Measurements from ENCODE around the gene NSUN2.
"Not testable (repeated sequence)": the region's sequence is repeated elsewhere in the genome, so short reads cannot be mapped to it uniquely, and the experiment has no call there.

NSUN2 gene

GRCh38 chr5:6578676-6579343, 54.0 kb downstream of the NSUN2 start:
- peaks cover 7% of the 10 kb centered on the region for H3K9me3 ChIP-seq (ENCODE audit: insufficient read depth, low read depth, low read length)
- peaks cover 27% of the 10 kb centered on the region for H3K27me3 ChIP-seq (ENCODE audit: insufficient read depth, low read length)
- no peaks in the 10 kb centered on the region for H3K4me1 ChIP-seq (ENCODE audit: insufficient read depth, low read length)
- H3K27ac ChIP-seq (ENCODE audit: low read length), result no peak overlapping the region
- no peak overlapping the region for H3K9ac ChIP-seq (ENCODE audit: low read depth, low read length)
- no peaks in the 10 kb centered on the region for H3K36me3 ChIP-seq (ENCODE audit: insufficient read depth, low read depth, low read length)
- H3K4me3 ChIP-seq (ENCODE audit: low read length), result no peak overlapping the region

DNA sequence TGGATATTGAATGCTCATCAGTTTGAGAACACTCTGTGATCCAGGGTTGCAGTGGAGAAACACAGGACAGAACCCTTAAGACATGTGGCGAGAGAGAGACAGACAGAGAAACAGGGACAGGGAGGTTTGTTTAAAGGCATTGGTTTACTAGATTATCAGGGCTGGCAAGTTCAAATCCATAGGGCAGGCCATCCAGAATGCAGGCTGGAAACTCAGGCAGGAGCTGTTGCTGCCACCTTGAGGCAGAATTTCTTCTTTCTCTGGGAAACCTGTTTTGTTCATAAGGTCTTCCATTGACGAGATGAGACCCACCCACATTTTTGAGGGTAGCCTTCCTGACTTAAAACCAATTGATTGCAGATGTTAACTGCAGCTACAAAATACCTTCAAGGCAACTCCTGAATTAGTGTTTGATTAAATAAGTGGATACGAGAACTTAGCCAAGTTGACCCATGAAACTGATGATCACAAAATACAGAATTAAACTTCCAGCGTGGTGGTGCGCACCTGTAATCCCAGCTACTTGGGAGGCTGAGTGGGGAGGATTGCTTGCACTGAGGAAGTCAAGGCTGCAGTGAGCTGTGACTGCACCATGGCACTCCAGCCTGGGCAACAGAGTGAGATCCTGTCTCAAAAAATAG, 55.9 kb downstream of the NSUN2 start:
- no peak overlapping the region for H3K4me3 ChIP-seq (ENCODE audit: low read length)
- H3K27me3 ChIP-seq (ENCODE audit: insufficient read depth, low read length), result peaks cover 10% of the 10 kb centered on the region
- no peaks in the 10 kb centered on the region for H3K36me3 ChIP-seq (ENCODE audit: insufficient read depth, low read depth, low read length)
- no peak overlapping the region for H3K9ac ChIP-seq (ENCODE audit: low read depth, low read length)
- no peaks in the 10 kb centered on the region for H3K4me1 ChIP-seq (ENCODE audit: insufficient read depth, low read length)
- peaks cover 7% of the 10 kb centered on the region for H3K9me3 ChIP-seq (ENCODE audit: insufficient read depth, low read depth, low read length)
- no peak overlapping the region for H3K27ac ChIP-seq (ENCODE audit: low read length)

GRCh38 chr5:6574537-6575245, 58.2 kb downstream of the NSUN2 start:
- Histone ChIP-seq H3K9ac (ENCODE audit: low read depth, low read length) (no peak overlapping the region), H3K9me3 (ENCODE audit: insufficient read depth, low read depth, low read length) (peaks cover 7% of the 10 kb centered on the region), H3K4me1 (ENCODE audit: insufficient read depth, low read length) (no peaks in the 10 kb centered on the region), H3K27me3 (ENCODE audit: insufficient read depth, low read length) (peaks cover 3% of the 10 kb centered on the region; the same call in 1 of the 2 replicates), H3K27ac (ENCODE audit: low read length) (no peak overlapping the region), H3K4me3 (ENCODE audit: low read length) (no peak overlapping the region), H3K36me3 (ENCODE audit: insufficient read depth, low read depth, low read length) (no peaks in the 10 kb centered on the region)

DNA sequence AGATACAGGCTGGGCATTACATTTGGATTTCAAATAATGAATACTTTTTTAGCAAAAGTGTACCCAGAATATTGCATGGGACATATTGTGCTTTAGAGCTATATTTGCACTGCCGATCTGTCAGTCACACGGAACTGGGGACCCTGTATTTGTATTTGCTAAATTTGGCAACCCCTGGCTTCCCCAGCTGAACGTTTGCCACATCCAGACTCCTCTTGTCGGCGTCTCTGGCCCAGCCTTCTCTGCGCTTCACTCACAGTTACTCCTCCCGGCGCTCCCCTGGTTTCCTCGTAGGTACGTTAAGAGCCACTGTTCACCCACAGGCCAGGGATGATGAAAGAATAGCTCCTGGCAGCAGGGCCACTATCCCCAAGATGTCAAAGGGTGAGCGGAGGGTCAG, 58.7 kb downstream of the NSUN2 start:
- Histone ChIP-seq H3K4me3 (ENCODE audit: low read length) (no peak overlapping the region), H3K27ac (ENCODE audit: low read length) (no peak overlapping the region), H3K9ac (ENCODE audit: low read depth, low read length) (no peak overlapping the region), H3K36me3 (ENCODE audit: insufficient read depth, low read depth, low read length) (no peaks in the 10 kb centered on the region), H3K9me3 (ENCODE audit: insufficient read depth, low read depth, low read length) (peaks cover 7% of the 10 kb centered on the region), H3K4me1 (ENCODE audit: insufficient read depth, low read length) (no peaks in the 10 kb centered on the region), H3K27me3 (ENCODE audit: insufficient read depth, low read length) (no peaks in the 10 kb centered on the region; the same call in 1 of the 2 replicates)

- Histone ChIP-seq H3K4me1 (ENCODE audit: insufficient read depth, low read length) (no peaks in the 10 kb centered on the region), H3K9me3 (ENCODE audit: insufficient read depth, low read depth, low read length) (peaks cover 7% of the 10 kb centered on the region), H3K27me3 (ENCODE audit: insufficient read depth, low read length) (no peaks in the 10 kb centered on the region; the same call in 1 of the 2 replicates), H3K9ac (ENCODE audit: low read depth, low read length) (no peak overlapping the region), H3K4me3 (ENCODE audit: low read length) (no peak overlapping the region), H3K27ac (ENCODE audit: low read length) (no peak overlapping the region), H3K36me3 (ENCODE audit: insufficient read depth, low read depth, low read length) (no peaks in the 10 kb centered on the region)
Measured at GRCh38 chr5:6573651-6574101, 59.2 kb downstream of the NSUN2 start.

DNA sequence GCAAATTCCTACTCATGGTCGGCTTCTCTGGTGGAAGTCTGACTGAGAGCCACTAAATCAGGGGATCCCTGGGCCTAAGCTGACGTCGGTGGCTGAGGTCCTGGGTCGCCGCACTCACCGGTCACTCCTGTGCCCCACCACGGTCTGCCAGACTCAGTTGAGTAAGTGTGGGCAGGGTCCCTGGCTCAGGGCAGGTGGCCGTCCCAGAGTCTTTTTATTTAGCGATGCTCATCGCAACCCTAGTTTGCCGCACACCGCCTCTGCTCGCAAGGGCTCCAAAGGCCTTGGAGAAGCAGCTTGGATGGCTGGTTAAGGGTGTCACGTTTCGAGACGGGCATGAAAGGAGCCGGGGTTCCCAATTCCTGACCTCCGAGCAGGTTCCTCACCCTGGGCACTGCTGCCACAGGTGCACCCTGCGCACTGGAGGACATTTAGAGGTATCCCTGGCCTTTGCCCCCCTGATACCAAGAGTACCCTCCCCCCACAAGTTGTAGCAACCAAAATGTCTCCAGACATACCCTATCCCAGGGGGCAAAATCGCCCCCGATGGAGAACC, 59.9 kb downstream of the NSUN2 start:
- Histone ChIP-seq H3K36me3 (ENCODE audit: insufficient read depth, low read depth, low read length) (no peaks in the 10 kb centered on the region), H3K4me3 (ENCODE audit: low read length) (no peak overlapping the region), H3K9me3 (ENCODE audit: insufficient read depth, low read depth, low read length) (peaks cover 7% of the 10 kb centered on the region), H3K27me3 (ENCODE audit: insufficient read depth, low read length) (no peaks in the 10 kb centered on the region; the same call in 1 of the 2 replicates), H3K27ac (ENCODE audit: low read length) (no peak overlapping the region), H3K4me1 (ENCODE audit: insufficient read depth, low read length) (no peaks in the 10 kb centered on the region), H3K9ac (ENCODE audit: low read depth, low read length) (no peak overlapping the region)

DNA sequence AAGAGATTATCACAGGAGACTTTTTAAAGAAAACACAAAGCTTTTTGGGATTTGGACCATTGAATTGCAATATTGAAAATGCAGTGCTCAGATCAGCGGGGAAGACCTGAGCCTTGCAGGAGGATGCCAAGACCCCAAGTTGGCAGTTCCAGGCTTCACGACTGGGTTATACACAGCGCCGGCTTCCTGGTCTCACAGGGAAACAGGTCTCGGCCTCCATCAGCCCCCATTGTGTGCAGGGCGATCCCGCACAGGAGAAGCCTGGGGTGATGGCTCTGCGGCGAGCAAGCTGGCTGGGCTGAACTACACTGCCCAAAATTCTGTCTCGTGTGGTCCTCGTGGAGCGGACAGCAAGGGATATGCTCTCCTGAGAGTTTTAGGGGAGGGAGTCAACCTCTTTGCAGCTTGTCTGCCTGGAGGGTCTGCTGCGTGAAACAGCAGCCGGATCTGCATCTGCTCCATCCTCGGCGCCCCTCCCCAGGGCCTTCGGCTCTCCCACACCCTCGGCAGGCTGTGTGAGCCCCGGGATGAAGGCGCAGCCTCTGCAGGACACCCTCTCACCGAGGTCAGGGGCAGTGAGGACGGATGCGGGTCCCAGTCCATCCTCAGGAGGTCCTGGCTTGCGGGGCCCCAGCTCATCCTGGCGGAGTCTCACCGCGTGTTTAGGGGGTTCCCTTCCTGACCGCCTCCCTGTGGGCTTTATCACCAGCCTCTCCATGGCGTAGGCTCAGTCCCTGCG, 60.6 kb downstream of the NSUN2 start:
- H3K9ac ChIP-seq (ENCODE audit: low read depth, low read length), result no peak overlapping the region
- no peak overlapping the region for H3K4me3 ChIP-seq (ENCODE audit: low read length)
- H3K36me3 ChIP-seq (ENCODE audit: insufficient read depth, low read depth, low read length), result no peaks in the 10 kb centered on the region

GRCh38 chr5:6571607-6572006, 61.2 kb downstream of the NSUN2 start:
- H3K9ac ChIP-seq (ENCODE audit: low read depth, low read length); H3K27me3 ChIP-seq (ENCODE audit: insufficient read depth, low read length); H3K9me3 ChIP-seq (ENCODE audit: insufficient read depth, low read depth, low read length); H3K27ac ChIP-seq (ENCODE audit: low read length); H3K4me3 ChIP-seq (ENCODE audit: low read length); H3K36me3 ChIP-seq (ENCODE audit: insufficient read depth, low read depth, low read length); H3K4me1 ChIP-seq (ENCODE audit: insufficient read depth, low read length): not testable (repeated sequence)

More for the DNA sequence above, 60.6 kb downstream of the NSUN2 start:
- H3K27me3 ChIP-seq (ENCODE audit: insufficient read depth, low read length), result no peaks in the 10 kb centered on the region; the same call in 1 of the 2 replicates
- H3K27ac ChIP-seq (ENCODE audit: low read length), result no peak overlapping the region
- H3K4me1 ChIP-seq (ENCODE audit: insufficient read depth, low read length), result no peaks in the 10 kb centered on the region
- peaks cover 5% of the 10 kb centered on the region for H3K9me3 ChIP-seq (ENCODE audit: insufficient read depth, low read depth, low read length)

GRCh38 chr5:6570530-6570929, 62.3 kb downstream of the NSUN2 start:
- no peak overlapping the region for H3K4me3 ChIP-seq (ENCODE audit: low read length)
- H3K9me3 ChIP-seq (ENCODE audit: insufficient read depth, low read depth, low read length), result no peaks in the 10 kb centered on the region
- H3K4me1 ChIP-seq (ENCODE audit: insufficient read depth, low read length), result no peaks in the 10 kb centered on the region
- H3K27ac ChIP-seq (ENCODE audit: low read length), result no peak overlapping the region
- no peaks in the 10 kb centered on the region; the same call in 1 of the 2 replicates for H3K27me3 ChIP-seq (ENCODE audit: insufficient read depth, low read length)
- H3K36me3 ChIP-seq (ENCODE audit: insufficient read depth, low read depth, low read length), result no peaks in the 10 kb centered on the region
- H3K9ac ChIP-seq (ENCODE audit: low read depth, low read length), result no peak overlapping the region

GRCh38 chr5:6568889-6569288, 64.0 kb downstream of the NSUN2 start:
- no peaks in the 10 kb centered on the region for H3K9me3 ChIP-seq (ENCODE audit: insufficient read depth, low read depth, low read length)
- H3K4me1 ChIP-seq (ENCODE audit: insufficient read depth, low read length), result no peaks in the 10 kb centered on the region
- H3K36me3 ChIP-seq (ENCODE audit: insufficient read depth, low read depth, low read length), result no peaks in the 10 kb centered on the region

DNA sequence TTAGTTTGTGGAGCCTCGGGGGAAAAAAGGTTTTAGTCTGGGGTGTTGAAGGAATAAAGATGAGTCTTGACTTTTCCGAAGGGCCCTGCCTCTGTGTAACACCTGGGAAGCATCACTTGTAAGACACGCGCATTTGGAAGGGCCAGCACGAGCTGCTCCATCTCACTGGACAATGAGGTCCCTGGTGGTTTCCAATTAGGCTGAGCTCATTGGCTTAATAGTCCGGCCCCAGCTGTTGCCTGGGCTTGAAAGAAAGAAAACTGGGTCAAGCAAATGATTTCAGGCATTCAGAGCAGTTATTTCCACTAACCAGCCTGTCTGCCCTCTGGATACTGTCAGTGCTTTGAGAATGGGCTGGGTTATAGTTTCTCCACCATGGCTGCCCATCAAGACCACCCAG, 64.5 kb downstream of the NSUN2 start:
- H3K4me3 ChIP-seq (ENCODE audit: low read length), result no peak overlapping the region
- H3K27me3 ChIP-seq (ENCODE audit: insufficient read depth, low read length), result no peaks in the 10 kb centered on the region; the same call in 1 of the 2 replicates
- no peaks in the 10 kb centered on the region for H3K36me3 ChIP-seq (ENCODE audit: insufficient read depth, low read depth, low read length)
- H3K9ac ChIP-seq (ENCODE audit: low read depth, low read length), result no peak overlapping the region
- no peak overlapping the region for H3K27ac ChIP-seq (ENCODE audit: low read length)
- no peaks in the 10 kb centered on the region for H3K4me1 ChIP-seq (ENCODE audit: insufficient read depth, low read length)
- no peaks in the 10 kb centered on the region for H3K9me3 ChIP-seq (ENCODE audit: insufficient read depth, low read depth, low read length)

More at GRCh38 chr5:6568889-6569288, 64.0 kb downstream of the NSUN2 start:
- no peak overlapping the region for H3K4me3 ChIP-seq (ENCODE audit: low read length)
- no peak overlapping the region for H3K9ac ChIP-seq (ENCODE audit: low read depth, low read length)
- H3K27ac ChIP-seq (ENCODE audit: low read length), result no peak overlapping the region
- no peaks in the 10 kb centered on the region; the same call in 1 of the 2 replicates for H3K27me3 ChIP-seq (ENCODE audit: insufficient read depth, low read length)
